Measurements from ENCODE around the gene OR1D2. TPM values are rescaled to one million over a fixed set of nuclear protein-coding genes. Genes with fewer than 3 reads are reported as not detected.

OR1D2 gene
- total RNA-seq, 1 experiment from 2014 or later, result not detected

- Histone ChIP-seq H3K23ac (ENCODE audit: insufficient read length, low read depth, low read length) (no peak overlapping the region), H3K79me1 (ENCODE audit: insufficient read depth, low read depth, low read length, poor library complexity, severe bottlenecking) (no peaks in the 10 kb centered on the region), H4K91ac (ENCODE audit: insufficient read length, low read depth, low read length) (no peak overlapping the region), H3K27ac (ENCODE audit: insufficient read length, low read depth, low read length) (no peak overlapping the region), H2AFZ (ENCODE audit: low read length) (no peak overlapping the region), H3K9me3 (ENCODE audit: control insufficient read depth, low read depth, low read length) (no peaks in the 10 kb centered on the region), H2BK12ac (ENCODE audit: insufficient read length, low read depth, low read length) (no peak overlapping the region), H3K4me1 (ENCODE audit: insufficient read depth, low read length) (no peaks in the 10 kb centered on the region), H2BK5ac (ENCODE audit: insufficient read length, low read length) (no peak overlapping the region), H3K79me2 (ENCODE audit: insufficient read depth, low read length) (no peaks in the 10 kb centered on the region), H2BK20ac (ENCODE audit: low read depth, low read length, poor library complexity, severe bottlenecking) (no peak overlapping the region), H3K18ac (ENCODE audit: insufficient read length, low read depth, low read length) (no peak overlapping the region), H3K14ac (ENCODE audit: insufficient read depth, low read length) (no peak overlapping the region), H2BK15ac (ENCODE audit: low read depth, low read length) (no peak overlapping the region), H3K4ac (ENCODE audit: low read depth, low read length) (no peak overlapping the region), H3K23me2 (ENCODE audit: insufficient read length, low read depth, low read length, poor library complexity, severe bottlenecking) (no peaks in the 10 kb centered on the region), H4K8ac (replicated peaks; ENCODE audit: insufficient read length, low read depth, low read length) (no peak overlapping the region), H4K20me1 (ENCODE audit: control insufficient read depth, insufficient read depth, insufficient read length) (no peaks in the 10 kb centered on the region), H3K9ac (ENCODE audit: extremely low read depth, insufficient read length, low read length) (no peak overlapping the region), H3K56ac (ENCODE audit: insufficient read length, low read depth, low read length) (no peak overlapping the region), H4K5ac (ENCODE audit: insufficient read length, low read depth, low read length) (no peak overlapping the region), H3K4me2 (ENCODE audit: insufficient read depth, insufficient read length, low read length) (no peak overlapping the region), H3T11ph (ENCODE audit: low read length) (no peak overlapping the region), H2BK120ac (ENCODE audit: low read depth, low read length, poor library complexity, severe bottlenecking) (no peak overlapping the region), H3K27me3 (ENCODE audit: insufficient read depth, low read length) (no peaks in the 10 kb centered on the region), H2AK5ac (ENCODE audit: insufficient read length, low read length) (no peak overlapping the region)
- Mint-ChIP-seq H3K9me3 (peaks cover 30 to 34% of the 10 kb centered on the region in 2 experiments), H3K27ac (no peak overlapping the region), H3K4me1 (no peaks in the 10 kb centered on the region), H3K27me3 (ENCODE audit: low read depth) (peaks cover 16% of the 10 kb centered on the region), H3K4me3 (no peak overlapping the region), H3K36me3 (ENCODE audit: insufficient read depth in 1 of 3, low read depth in 3 of 3) (peaks cover 4 to 6% (median 4%) of the 10 kb centered on the region in 3 experiments; a peak in 5 of 7 replicates)
- DNase-seq, result no peak
- no peak for TF ChIP-seq CTCF (conservative IDR thresholded peaks at IDR 0.05)
- WGBS (ENCODE audit: extremely low coverage, insufficient read length, low lambda C conversion rate), result no CpG with 5 or more reads among the region's 5 CpGs
Measured at GRCh38 chr17:3040882-3041281, 63.3 kb downstream of the OR1D2 start.
